Transverse colon (tissue), 4 donors: Measurements from ENCODE around the gene CDK19. TPM values are rescaled to one million over a fixed set of nuclear protein-coding genes. Genes with fewer than 3 reads are reported as not detected.

Experiments
- DNase-seq: peaks from one replicate; pipeline ENCODE4 v3.0.0-alpha.2; 2019
- H3K27ac ChIP-seq, 4 donors: fragments of 200-600 bp; sonication (generic); 2 replicates each; pipeline ENCODE4 v1.5.1; 2016 to 2018; ENCODE audit warnings: inconsistent platforms in 4 of 4
- H3K27me3 ChIP-seq: fragments of 200-600 bp; sonication (generic); 2 replicates; pipeline ENCODE4 v1.5.1; 2017; ENCODE audit warnings: inconsistent platforms
- H3K36me3 ChIP-seq, 4 donors: fragments of 200-600 bp; sonication (generic); 2 replicates each; pipeline ENCODE4 v1.5.1; 2017 to 2019; ENCODE audit warnings: inconsistent platforms in 4 of 4
- H3K4me1 ChIP-seq, 4 donors: fragments of 200-600 bp; sonication (generic); 2 replicates each; pipeline ENCODE4 v1.5.1; 2017 to 2020; ENCODE audit warnings: inconsistent platforms in 4 of 4
- H3K4me3 ChIP-seq, 4 donors: fragments of 200-600 bp; sonication (generic); 1 replicate in 1 of 4; 2 replicates in 3 of 4; pipeline versions ENCODE4 v1.5.1 to v1.6.1; 2017 to 2019; ENCODE audit warnings: inconsistent platforms in 4 of 4
- H3K9me3 ChIP-seq, 2 donors: fragments of 200-600 bp; sonication (generic); 2 replicates each; pipeline ENCODE4 v1.5.1; 2017 to 2019; ENCODE audit warnings: inconsistent platforms in 2 of 2
- CTCF ChIP-seq, 5 experiments: fragments of 200-600 bp in 3 of 5; fragments of 450-650 bp in 2 of 5; sonication (generic) in 3 of 5; IDR thresholded peaks; 1 replicate in 2 of 5; 2 replicates in 3 of 5; pipeline ENCODE4 v1.5.1; 2016 to 2017; ENCODE audit warnings: antibody characterized with exemption in 5 of 5, inconsistent platforms in 3 of 5, mild to moderate bottlenecking in 2 of 5, moderate library complexity in 1 of 5
- EP300 ChIP-seq: sonication (generic); formaldehyde crosslinking; IDR thresholded peaks from one replicate; pipeline ENCODE4 v1.6.1; 2017; ENCODE audit warnings: antibody characterized with exemption, low read depth
- POLR2A ChIP-seq: fragments of 450-650 bp; IDR thresholded peaks from one replicate; pipeline ENCODE4 v1.6.1; 2016; ENCODE audit warnings: antibody characterized with exemption, mild to moderate bottlenecking, moderate library complexity
- POLR2AphosphoS5 ChIP-seq, 3 donors: sonication (generic); formaldehyde crosslinking; IDR thresholded peaks; one replicate each; pipeline ENCODE4 v1.6.1; 2016; ENCODE audit warnings: antibody characterized with exemption in 3 of 3
- WGBS, 2 donors: methylation state at CpG; one replicate each; pipeline ENCODE4 v1.1.5; 2018; ENCODE audit warnings: low coverage in 1 of 2; 5-methylcytosine and 5-hydroxymethylcytosine counted together
- in situ Hi-C, 4 donors: fragments of 200-750 bp; cut with MboI; loops; one replicate each; pipeline versions ENCODE4 v1.15.0 to v1.15.1; 2017; ENCODE audit warnings: low sequenced_read_pairs in 3 of 4, low pct_ligation_motif_present in 1 of 4, low pct_unique_long_range_greater_than_20kb in 1 of 4
- intact Hi-C: fragments of 100-400 bp; cut with DNase I; formaldehyde crosslinking; loops from one replicate; pipeline ENCODE4 v1.15.1; 2023; ENCODE audit warnings: low total_unique reads
- total RNA-seq, 4 donors: library from RNA; depleted of rRNA; stranded (reverse); fragments of >200 nt; gene quantifications; one replicate each; pipeline ENCODE4 v1.1.0, GENCODE V29; 2016

CDK19 gene
- total RNA-seq, 4 donors from 2014 or later: 7.0 to 18.6 (median 14.7) TPM

DNA sequence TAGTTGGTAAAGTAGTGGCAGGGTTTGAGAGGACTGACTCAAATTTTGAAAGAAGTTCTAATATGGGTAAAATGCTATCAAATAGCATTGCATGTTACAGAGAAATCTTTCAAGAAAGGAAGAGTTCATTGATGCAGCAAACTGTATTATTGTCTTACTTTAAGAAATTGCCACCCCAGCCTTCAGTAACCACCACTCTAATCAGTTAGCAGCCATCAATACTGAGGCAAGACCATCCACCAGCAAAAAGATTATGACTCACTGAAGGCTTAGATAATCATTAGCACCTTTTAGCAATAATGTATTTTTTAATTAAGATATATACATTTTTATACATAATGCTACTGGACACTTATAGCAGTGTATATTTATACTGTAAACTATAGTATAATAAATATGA, 138.9 kb downstream of the CDK19 start:
- in situ Hi-C loops (loop anchor here in 2 of 4 donors (25.0 kb wide), 2 partner anchors 136 to 261 kb away; partner anchors contain the start of gene CDK19 (in 1 of the 2)), intact Hi-C loops (no loop called here)
- Histone ChIP-seq H3K36me3 (no peaks in the 10 kb centered on the region), H3K4me1 (peaks cover 0 to 12% (median 0%) of the 10 kb centered on the region in 4 donors), H3K4me3 (no peak overlapping the region), H3K9me3 (no peaks in the 10 kb centered on the region), H3K27ac (no peak overlapping the region), H3K27me3 (no peaks in the 10 kb centered on the region)
- TF ChIP-seq POLR2A (no peak), CTCF (IDR thresholded peaks at IDR 0.05) (no peak), EP300 (no peak), POLR2AphosphoS5 (IDR thresholded peaks at IDR 0.05) (no peak)
- DNase-seq: no peak

- intact Hi-C loops: no loop called here
- WGBS, 2 donors: 17 to 37% methylated on average over 1 of the region's 1 CpG
- in situ Hi-C loops: no loop called here
- Histone ChIP-seq H3K9me3 (no peaks in the 10 kb centered on the region), H3K36me3 (no peaks in the 10 kb centered on the region), H3K27ac (no peak overlapping the region), H3K4me1 (peaks cover 0 to 14% (median 0%) of the 10 kb centered on the region in 4 donors), H3K27me3 (no peaks in the 10 kb centered on the region), H3K4me3 (no peak overlapping the region)
- no peak for TF ChIP-seq CTCF (IDR thresholded peaks at IDR 0.05)
- no peak for DNase-seq
Measured at GRCh38 chr6:110674096-110674495, 141.2 kb downstream of the CDK19 start.

- no peak overlapping the region for H3K4me3 ChIP-seq
- H3K27ac ChIP-seq: no peak overlapping the region
- DNase-seq: no peak
- no peaks in the 10 kb centered on the region for H3K9me3 ChIP-seq
- no peaks in the 10 kb centered on the region for H3K36me3 ChIP-seq
- H3K27me3 ChIP-seq: no peaks in the 10 kb centered on the region
- H3K4me1 ChIP-seq: peaks cover 0 to 14% (median 0%) of the 10 kb centered on the region in 4 donors
- in situ Hi-C loops (no loop called here), intact Hi-C loops (no loop called here)
- TF ChIP-seq EP300 (no peak), POLR2A (no peak), CTCF (IDR thresholded peaks at IDR 0.05) (no peak), POLR2AphosphoS5 (IDR thresholded peaks at IDR 0.05) (no peak)
- WGBS, 2 donors: 80 to 94% methylated on average over 1 to 2 of the region's 2 CpGs
Measured at GRCh38 chr6:110672122-110672521, 143.1 kb downstream of the CDK19 start.

- in situ Hi-C loops (no loop called here), intact Hi-C loops (no loop called here)
- TF ChIP-seq POLR2A: no peak
- no peak for TF ChIP-seq EP300
- TF ChIP-seq CTCF (IDR thresholded peaks at IDR 0.05): no peak
- TF ChIP-seq POLR2AphosphoS5 (IDR thresholded peaks at IDR 0.05): no peak
- Histone ChIP-seq H3K9me3 (no peaks in the 10 kb centered on the region), H3K27me3 (no peaks in the 10 kb centered on the region), H3K4me1 (peaks cover 0 to 14% (median 0%) of the 10 kb centered on the region in 4 donors), H3K36me3 (no peaks in the 10 kb centered on the region), H3K27ac (no peak overlapping the region), H3K4me3 (no peak overlapping the region)
- no peak for DNase-seq
Measured at GRCh38 chr6:110671447-110671846, 143.8 kb downstream of the CDK19 start.
